HCT116 (cell line): ENCODE measurements around the gene RPS6KA2. TPM values are rescaled to one million over a fixed set of nuclear protein-coding genes. Genes with fewer than 3 reads are reported as not detected.
A peak's percentile ranks its signal among the peaks of the same experiment; 100 is the strongest.

ENCODE experiments used
- ATAC-seq: fragments of 200-7000 bp; cut with Tn5 transposase; 2 replicates; pipeline ENCODE4 v1.9.1; 2020; ENCODE audit warnings: mild to moderate bottlenecking, moderate library complexity
- BruUV-seq: library from RNA; stranded (reverse); fragments of 400-500 nt; replicated peaks from 2 replicates; lab custom pipeline; 2021; lab: Mats Ljungman, UMichigan
- CTCF ChIA-PET: fragments of 300-600 bp; sonication (Branson Sonifier 250); formaldehyde crosslinking; loops from one replicate; lab custom pipeline; 2021; ENCODE audit warnings: antibody characterized with exemption; lab: Charles Lee
- POLR2A ChIA-PET: fragments of 300-600, 350-600 bp; sonication (Branson Sonifier 250); formaldehyde crosslinking; loops from one replicate; lab custom pipeline; 2021; ENCODE audit warnings: antibody characterized with exemption; lab: Charles Lee
- RAD21 ChIA-PET, 2 experiments: fragments of 300-600 bp; sonication (Branson Sonifier 250); formaldehyde crosslinking; loops; one replicate each; lab custom pipeline; 2023; ENCODE audit warnings: low total read pairs in 2 of 2; ENCODE audit not compliant: uncharacterized antibody in 2 of 2, unreplicated experiment in 2 of 2, low non-redundant PET in 1 of 2; lab: Charles Lee
- DNase-seq: peaks from one replicate; pipeline ENCODE4 v3.0.0-alpha.2; 2010; ENCODE audit warnings: low read depth, low spot score
- H2AFZ ChIP-seq: fragments of 200-600 bp; shearing (Covaris generic), sonication (generic); 2 replicates; pipeline ENCODE4 v1.6.1; 2017; ENCODE audit warnings: low read depth, mixed run types, mixed read lengths, antibody characterized with exemption, low read length; ENCODE audit not compliant: poor library complexity, severe bottlenecking
- H3K27ac ChIP-seq: 2 replicates; pipeline ENCODE4 v1.5.1; 2012; ENCODE audit warnings: low read depth, low read length
- H3K27me3 ChIP-seq: fragments of 200-600 bp; sonication (generic); 2 replicates; pipeline ENCODE4 v1.6.1; 2016; ENCODE audit warnings: mixed run types, low read length, mixed read lengths; ENCODE audit not compliant: insufficient read depth
- H3K36me3 ChIP-seq, 2 experiments: fragments of 200-500 bp in 1 of 2; fragments of 200-600 bp in 1 of 2; sonication (Bioruptor generic) in 1 of 2; sonication (generic) in 1 of 2; 2 replicates each; pipeline versions ENCODE4 v1.5.1 to v1.6.1; 2014 to 2016; ENCODE audit warnings: low read length in 2 of 2, inconsistent platforms in 1 of 2, mixed read lengths in 1 of 2, mixed run types in 1 of 2; ENCODE audit not compliant: insufficient read depth in 2 of 2, control insufficient read depth in 1 of 2
- H3K4me1 ChIP-seq, 2 experiments: fragments of 200-600 bp in 1 of 2; sonication (generic) in 1 of 2; 2 replicates each; pipeline versions ENCODE4 v1.5.1 to v1.6.1; 2012 to 2017; ENCODE audit warnings: low read length in 2 of 2, inconsistent platforms in 1 of 2, mild to moderate bottlenecking in 1 of 2, mixed read lengths in 1 of 2, mixed run types in 1 of 2, moderate library complexity in 1 of 2; ENCODE audit not compliant: insufficient read depth in 2 of 2, control insufficient read depth in 1 of 2
- H3K4me2 ChIP-seq: fragments of 200-600 bp; sonication (generic); 2 replicates; pipeline ENCODE4 v1.6.1; 2017; ENCODE audit warnings: mixed run types, low read length, mixed read lengths
- H3K4me3 ChIP-seq, 2 experiments: fragments of 200-600 bp in 1 of 2; sonication (generic) in 1 of 2; replicated peaks in 1 of 2; 2 replicates each; pipeline ENCODE4 v1.5.1; 2011 to 2016; ENCODE audit warnings: low read length in 2 of 2, control low read depth in 1 of 2, low read depth in 1 of 2, mild to moderate bottlenecking in 1 of 2, mixed read lengths in 1 of 2, mixed run types in 1 of 2
- H3K79me2 ChIP-seq: fragments of 200-600 bp; sonication (generic); 2 replicates; pipeline ENCODE4 v1.6.1; 2017; ENCODE audit warnings: mild to moderate bottlenecking, mixed run types, low read length, moderate library complexity, mixed read lengths; ENCODE audit not compliant: insufficient read depth
- H3K9ac ChIP-seq: fragments of 200-600 bp; sonication (generic); 2 replicates; pipeline ENCODE4 v1.6.1; 2016; ENCODE audit warnings: low read length, mixed read lengths
- H3K9me2 ChIP-seq: fragments of 200-600 bp; sonication (generic), shearing (Covaris generic); 2 replicates; pipeline ENCODE4 v1.6.1; 2017; ENCODE audit warnings: mixed run types, mild to moderate bottlenecking, moderate library complexity; ENCODE audit not compliant: insufficient read depth
- H3K9me3 ChIP-seq, 2 experiments: fragments of 200-500 bp in 1 of 2; fragments of 200-600 bp in 1 of 2; sonication (Bioruptor generic) in 1 of 2; sonication (generic) in 1 of 2; 2 replicates each; pipeline ENCODE4 v1.6.1; 2014 to 2017; ENCODE audit warnings: low read length in 2 of 2, mixed read lengths in 2 of 2, inconsistent platforms in 1 of 2, low read depth in 1 of 2, mild to moderate bottlenecking in 1 of 2, mixed run types in 1 of 2, moderate library complexity in 1 of 2; ENCODE audit not compliant: control insufficient read depth in 1 of 2, insufficient read depth in 1 of 2
- H4K20me1 ChIP-seq: fragments of 200-600 bp; sonication (generic), shearing (Covaris generic); 2 replicates; pipeline ENCODE4 v1.6.1; 2017; ENCODE audit warnings: mixed run types, mild to moderate bottlenecking, moderate library complexity; ENCODE audit not compliant: insufficient read depth
- CBX3 ChIP-seq: IDR thresholded peaks from 2 replicates; pipeline ENCODE4 v1.6.1; 2012; ENCODE audit warnings: low read depth
- ELF1 ChIP-seq: IDR thresholded peaks from 2 replicates; pipeline ENCODE4 v1.6.1; 2012; ENCODE audit warnings: low read depth, borderline replicate concordance
- EZH2 ChIP-seq: fragments of 200-600 bp; sonication (generic); IDR thresholded peaks from 2 replicates; pipeline ENCODE4 v1.6.1; 2017; ENCODE audit warnings: antibody characterized with exemption, mixed run types
- EZH2phosphoT487 ChIP-seq: fragments of 200-600 bp; IDR thresholded peaks from 2 replicates; pipeline ENCODE4 v1.6.1; 2018; ENCODE audit warnings: antibody characterized with exemption, borderline replicate concordance
- POLR2A ChIP-seq: IDR thresholded peaks from 2 replicates; pipeline ENCODE4 v1.7.0; 2011; ENCODE audit warnings: borderline replicate concordance; ENCODE audit not compliant: insufficient read depth, insufficient read length; ENCODE audit errors: extremely low read depth
- RAD21 ChIP-seq: IDR thresholded peaks from 2 replicates; pipeline ENCODE4 v1.6.1; 2012; ENCODE audit warnings: low read depth, mild to moderate bottlenecking
- SIN3A ChIP-seq: IDR thresholded peaks from 2 replicates; pipeline ENCODE4 v1.6.1; 2012; ENCODE audit warnings: low read depth
- ZFX ChIP-seq: fragments of 450-650 bp; IDR thresholded peaks from 2 replicates; pipeline ENCODE4 v1.6.1; 2017
- ZNF274 ChIP-seq: fragments of 200-500 bp; sonication (Bioruptor generic); IDR thresholded peaks from 2 replicates; pipeline ENCODE4 v1.6.1; 2014; ENCODE audit warnings: mild to moderate bottlenecking, low read depth, low read length, inconsistent platforms
- intact Hi-C: fragments of 100-400 bp; cut with micrococcal nuclease; formaldehyde crosslinking; loops from 2 replicates; pipeline ENCODE4 v1.10.0; 2022
- total RNA-seq: library from RNA; stranded (reverse); gene quantifications from one replicate; pipeline ENCODE4 v1.2.1, GENCODE V29; 2021; ENCODE audit not compliant: unreplicated experiment
- TF ChIP-seq, protein P1 (sequence below), 3 experiments: fragments of 200-600 bp in 1 of 3; sonication (generic) in 1 of 3; IDR thresholded peaks in 2 of 3; conservative IDR thresholded peaks in 1 of 3; 2 replicates each; pipeline ENCODE4 v1.5.1; 2012 to 2017; ENCODE audit warnings: low read depth in 2 of 3, low read length in 2 of 3, antibody characterized with exemption in 1 of 3, borderline replicate concordance in 1 of 3, control low read depth in 1 of 3, mild to moderate bottlenecking in 1 of 3, mixed read lengths in 1 of 3, mixed run types in 1 of 3, moderate library complexity in 1 of 3; ENCODE audit not compliant: insufficient read depth in 1 of 3

The RPS6KA2 gene
- total RNA-seq, 1 experiment from 2014 or later = 8.5 TPM

DNA sequence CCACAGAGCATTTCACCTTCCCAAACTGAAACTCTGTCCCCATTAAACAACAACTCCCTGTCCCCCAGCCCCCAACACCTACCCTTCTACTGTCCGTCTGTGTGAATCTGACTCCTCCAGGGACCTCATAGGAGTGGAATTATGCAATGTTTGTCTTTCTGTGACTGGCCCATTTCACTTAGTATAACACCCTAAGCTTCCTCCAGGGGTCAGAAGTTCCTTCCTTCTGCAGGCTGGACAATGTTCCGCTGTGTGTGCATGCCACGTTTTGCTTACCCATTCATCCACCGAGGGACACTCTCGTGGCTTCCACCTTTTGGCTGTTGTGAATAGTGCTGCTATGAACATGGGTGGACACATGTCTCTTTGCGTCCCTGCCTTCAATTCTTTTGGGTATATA is 206.7 kb downstream of the RPS6KA2 start:
- H3K36me3 ChIP-seq = no peaks in the 10 kb centered on the region
- TF ChIP-seq ZNF274 (no peak), CBX3 (no peak), ZFX (no peak), ELF1 (no peak), POLR2A (no peak), RAD21 (peak; percentile 40; the same call in 1 of the 2 replicates), EZH2 (no peak), SIN3A (no peak), EZH2phosphoT487 (no peak)
- TF ChIP-seq, protein P1, sequence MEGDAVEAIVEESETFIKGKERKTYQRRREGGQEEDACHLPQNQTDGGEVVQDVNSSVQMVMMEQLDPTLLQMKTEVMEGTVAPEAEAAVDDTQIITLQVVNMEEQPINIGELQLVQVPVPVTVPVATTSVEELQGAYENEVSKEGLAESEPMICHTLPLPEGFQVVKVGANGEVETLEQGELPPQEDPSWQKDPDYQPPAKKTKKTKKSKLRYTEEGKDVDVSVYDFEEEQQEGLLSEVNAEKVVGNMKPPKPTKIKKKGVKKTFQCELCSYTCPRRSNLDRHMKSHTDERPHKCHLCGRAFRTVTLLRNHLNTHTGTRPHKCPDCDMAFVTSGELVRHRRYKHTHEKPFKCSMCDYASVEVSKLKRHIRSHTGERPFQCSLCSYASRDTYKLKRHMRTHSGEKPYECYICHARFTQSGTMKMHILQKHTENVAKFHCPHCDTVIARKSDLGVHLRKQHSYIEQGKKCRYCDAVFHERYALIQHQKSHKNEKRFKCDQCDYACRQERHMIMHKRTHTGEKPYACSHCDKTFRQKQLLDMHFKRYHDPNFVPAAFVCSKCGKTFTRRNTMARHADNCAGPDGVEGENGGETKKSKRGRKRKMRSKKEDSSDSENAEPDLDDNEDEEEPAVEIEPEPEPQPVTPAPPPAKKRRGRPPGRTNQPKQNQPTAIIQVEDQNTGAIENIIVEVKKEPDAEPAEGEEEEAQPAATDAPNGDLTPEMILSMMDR (IDR thresholded peaks at IDR 0.05 in 2 of 3, conservative IDR thresholded peaks at IDR 0.05 in 1 of 3; ENCODE audit: borderline replicate concordance in 1 of 3, insufficient read depth in 1 of 3, low read depth in 2 of 3, low read length in 2 of 3) = peak in 2 of 3 experiments; percentile 14 to 16; a peak in 3 of 6 replicates
- TF ChIP-seq, all 23 proteins: peak for 2
- peak; percentile 72 for ATAC-seq
- H3K27me3 ChIP-seq = no peaks in the 10 kb centered on the region
- no peaks in the 10 kb centered on the region for H4K20me1 ChIP-seq
- ChIA-PET RAD21 (no interaction called here), CTCF (no interaction called here), POLR2A (no interaction called here)
- no peaks in the 10 kb centered on the region for H3K9me3 ChIP-seq
- H3K4me3 ChIP-seq = no peak overlapping the region
- H3K9me2 ChIP-seq = no peaks in the 10 kb centered on the region
- H3K4me1 ChIP-seq = peaks cover 3 to 6% of the 10 kb centered on the region in 2 experiments; a peak in 2 of 4 replicates
- intact Hi-C loops = no loop called here
- BruUV-seq = no TSS peak
- H3K9ac ChIP-seq = no peak overlapping the region
- no peaks in the 10 kb centered on the region for H3K79me2 ChIP-seq
- no peak overlapping the region for H3K27ac ChIP-seq
- no peak overlapping the region for H3K4me2 ChIP-seq
- DNase-seq = no peak
- no peak overlapping the region for H2AFZ ChIP-seq
